ENCODE results near the gene LRP5.
"Not testable (repeated sequence)": the region's sequence is repeated elsewhere in the genome, so short reads cannot be mapped to it uniquely, and the experiment has no call there.

Gene LRP5

DNA sequence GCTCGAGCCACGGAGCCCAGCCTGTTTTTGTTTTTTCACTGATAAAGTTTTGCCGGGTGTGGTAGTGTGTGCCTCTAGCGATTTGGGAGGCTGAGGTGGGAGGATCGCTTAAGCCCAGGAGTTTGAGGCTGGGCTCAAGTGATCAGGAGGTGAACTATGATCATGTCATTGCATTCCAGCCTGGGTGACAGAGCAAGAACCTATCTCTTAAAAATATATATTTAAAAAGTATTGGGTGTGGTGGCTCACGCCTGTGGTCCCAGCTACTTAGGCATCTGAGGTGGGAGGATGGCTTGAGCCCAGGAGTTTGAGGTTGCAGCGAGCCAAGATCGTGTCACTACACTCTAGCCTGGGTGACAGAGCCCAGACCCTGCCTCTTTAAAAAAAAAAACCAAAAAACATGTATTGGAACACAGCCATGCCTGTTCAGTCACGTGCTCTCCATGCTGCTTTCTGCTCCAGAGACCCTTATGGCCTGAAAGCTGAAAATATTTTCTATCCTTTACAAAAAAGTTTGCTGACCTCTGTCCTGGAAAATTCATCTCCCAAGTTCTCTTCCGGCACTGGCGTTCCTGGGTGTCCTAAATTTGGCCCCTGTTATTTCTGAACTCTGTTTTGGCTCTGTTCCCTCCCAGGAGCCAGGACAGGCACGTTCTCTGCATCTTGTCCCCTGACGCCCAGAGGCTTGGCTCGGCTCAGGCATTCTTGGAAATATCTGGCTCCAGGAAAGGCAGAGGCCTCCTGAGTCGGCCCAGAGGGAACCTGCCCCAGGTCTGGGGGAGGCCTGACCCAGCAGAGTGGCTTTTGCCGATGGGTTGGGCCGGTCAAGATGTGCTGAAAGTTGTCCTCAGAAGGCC is 86.8 kb downstream of the LRP5 start:
- DNase-seq, result no peak

DNA sequence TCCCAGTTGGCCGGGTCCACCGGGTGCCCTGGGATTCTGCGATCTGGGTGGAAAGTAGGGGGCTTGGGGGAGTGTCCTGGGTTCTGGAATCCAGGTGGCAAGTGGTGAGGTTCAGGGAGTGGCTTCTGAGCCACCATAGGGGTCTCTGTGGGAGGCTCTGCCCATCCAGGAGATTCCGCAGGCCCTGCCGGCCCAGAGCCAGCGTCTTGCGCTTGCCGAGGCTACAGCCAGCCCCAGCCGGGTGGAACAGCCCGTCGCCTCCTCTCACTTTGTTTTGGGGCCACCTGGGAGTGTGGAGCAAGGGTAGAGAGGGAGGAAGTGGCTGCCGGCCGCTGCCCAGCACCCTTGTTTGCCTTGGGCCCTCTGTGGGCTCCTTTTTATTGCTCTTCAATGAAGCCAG is 87.5 kb downstream of the LRP5 start:
- DNase-seq, result no peak

DNA sequence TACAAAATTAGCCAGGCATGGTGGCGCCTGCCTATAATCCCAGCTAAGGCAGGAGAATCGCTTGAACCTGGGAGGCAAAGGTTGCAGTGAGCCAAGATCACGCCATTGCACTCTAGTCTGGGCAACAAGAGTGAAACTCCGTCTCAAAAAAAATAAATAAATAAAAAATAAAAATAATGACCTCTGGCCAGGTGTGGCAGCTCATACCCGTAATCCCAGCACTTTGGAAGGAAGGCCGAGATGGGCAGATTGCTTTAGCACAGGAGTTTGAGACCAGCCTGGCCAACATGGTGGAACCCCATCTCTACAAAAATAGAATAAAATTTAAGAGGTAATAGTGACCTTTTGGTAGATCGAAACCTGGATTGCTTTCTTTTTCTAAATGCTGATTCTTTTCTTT is 88.2 kb downstream of the LRP5 start:
- DNase-seq, result not testable (repeated sequence)

DNA sequence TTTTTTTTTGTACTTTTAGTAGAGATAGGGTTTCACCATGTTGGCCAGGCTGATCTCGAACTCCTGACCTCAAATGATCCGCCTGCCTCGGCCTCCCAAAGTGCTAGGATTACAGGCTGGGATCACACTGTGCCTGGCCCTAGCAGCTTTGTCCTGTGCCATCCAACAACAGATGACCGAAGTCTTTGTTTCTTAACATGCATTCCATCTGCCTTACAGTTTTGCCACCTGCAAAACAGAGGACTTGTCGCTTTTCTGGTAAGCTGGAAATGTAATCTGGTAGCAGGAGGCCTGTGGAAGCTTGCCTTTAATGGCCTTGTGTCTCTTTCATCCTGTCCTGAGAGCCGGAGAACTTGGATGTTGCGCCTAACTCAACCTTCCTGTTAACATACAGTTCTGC is 89.5 kb downstream of the LRP5 start:
- DNase-seq, result no peak

DNA sequence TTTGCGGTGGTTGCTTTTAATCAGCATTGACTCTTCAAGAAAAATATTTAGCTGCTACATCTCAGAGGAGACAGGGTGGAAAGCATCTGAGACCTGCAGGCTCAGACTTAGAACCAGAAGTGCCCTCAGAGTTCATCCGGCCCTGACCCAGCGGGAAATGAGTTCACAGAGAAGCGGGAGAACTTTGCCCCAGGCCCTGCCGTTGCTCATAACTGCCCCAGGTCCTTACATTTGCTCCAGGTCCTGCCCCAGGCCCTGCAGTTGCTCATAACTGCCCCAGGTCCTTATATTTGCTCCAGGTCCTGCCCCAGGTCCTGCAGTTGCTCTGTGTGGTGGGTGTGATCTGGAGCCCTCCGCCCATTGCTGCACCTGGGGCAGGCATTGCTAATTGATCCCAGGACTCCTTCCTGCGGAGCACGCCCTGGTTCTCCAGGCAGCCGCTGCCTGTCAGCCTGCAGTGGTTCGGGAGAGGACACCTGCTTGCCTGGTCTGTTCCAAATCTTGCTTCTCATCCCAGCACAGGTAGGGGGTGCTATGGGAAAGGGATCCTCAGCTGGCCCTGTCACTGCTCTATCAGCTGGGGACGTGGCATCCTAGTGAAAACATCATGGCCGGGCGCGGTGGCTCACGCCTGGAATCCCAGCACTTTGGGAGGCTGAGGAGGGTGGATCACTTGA is 90.1 kb downstream of the LRP5 start:
- DNase-seq, result no peak

DNA sequence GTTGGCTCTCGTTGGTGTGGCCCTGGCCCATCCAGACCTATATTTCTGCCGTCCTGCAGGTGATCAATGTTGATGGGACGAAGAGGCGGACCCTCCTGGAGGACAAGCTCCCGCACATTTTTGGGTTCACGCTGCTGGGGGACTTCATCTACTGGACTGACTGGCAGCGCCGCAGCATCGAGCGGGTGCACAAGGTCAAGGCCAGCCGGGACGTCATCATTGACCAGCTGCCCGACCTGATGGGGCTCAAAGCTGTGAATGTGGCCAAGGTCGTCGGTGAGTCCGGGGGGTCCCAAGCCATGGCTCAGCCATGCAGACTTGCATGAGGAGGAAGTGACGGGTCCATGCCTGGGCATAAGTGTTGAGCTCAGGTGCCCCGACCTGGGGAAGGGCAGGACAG is 91.0 kb downstream of the LRP5 start:
- no peak for DNase-seq

DNA sequence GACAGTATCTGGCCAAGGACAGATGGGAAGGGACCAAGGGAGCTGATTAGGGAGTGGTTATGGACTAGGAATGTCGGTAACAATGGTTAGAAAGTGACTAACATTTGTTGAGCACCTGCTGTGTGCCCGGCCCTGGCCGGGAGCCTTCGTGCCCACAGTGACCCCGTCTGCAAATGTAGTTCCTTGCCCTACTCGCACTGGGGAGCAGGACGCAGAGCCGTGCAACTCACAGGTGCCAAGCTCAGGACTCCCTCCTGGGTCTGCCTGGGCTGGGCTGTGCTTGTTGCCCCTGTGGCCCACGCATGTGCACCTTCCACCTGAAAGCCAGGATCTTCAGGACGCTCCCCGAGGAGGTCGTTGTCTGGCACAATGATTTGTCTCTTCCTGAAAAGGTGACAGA is 91.4 kb downstream of the LRP5 start:
- no peak for DNase-seq

DNA sequence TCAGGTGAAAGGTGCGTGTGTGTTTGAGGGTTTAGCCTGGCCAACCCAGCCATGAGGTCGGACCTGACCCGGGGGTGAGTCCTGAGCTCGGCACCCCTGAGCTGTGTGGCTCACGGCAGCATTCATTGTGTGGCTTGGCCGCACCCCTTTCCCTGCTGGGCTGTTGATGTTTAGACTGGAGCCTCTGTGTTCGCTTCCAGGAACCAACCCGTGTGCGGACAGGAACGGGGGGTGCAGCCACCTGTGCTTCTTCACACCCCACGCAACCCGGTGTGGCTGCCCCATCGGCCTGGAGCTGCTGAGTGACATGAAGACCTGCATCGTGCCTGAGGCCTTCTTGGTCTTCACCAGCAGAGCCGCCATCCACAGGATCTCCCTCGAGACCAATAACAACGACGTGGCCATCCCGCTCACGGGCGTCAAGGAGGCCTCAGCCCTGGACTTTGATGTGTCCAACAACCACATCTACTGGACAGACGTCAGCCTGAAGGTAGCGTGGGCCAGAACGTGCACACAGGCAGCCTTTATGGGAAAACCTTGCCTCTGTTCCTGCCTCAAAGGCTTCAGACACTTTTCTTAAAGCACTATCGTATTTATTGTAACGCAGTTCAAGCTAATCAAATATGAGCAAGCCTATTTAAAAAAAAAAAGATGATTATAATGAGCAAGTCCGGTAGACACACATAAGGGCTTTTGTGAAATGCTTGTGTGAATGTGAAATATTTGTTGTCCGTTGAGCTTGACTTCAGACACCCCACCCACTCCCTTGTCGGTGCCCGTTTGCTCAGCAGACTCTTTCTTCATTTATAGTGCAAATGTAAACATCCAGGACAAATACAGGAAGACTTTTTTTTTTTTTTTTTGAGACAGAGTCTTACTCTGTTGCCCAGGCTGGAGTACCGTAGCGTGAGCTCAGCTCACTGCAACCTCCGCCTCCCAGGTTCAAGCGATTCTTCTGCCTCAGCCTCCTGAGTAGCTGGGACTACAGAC is 94.2 kb downstream of the LRP5 start:
- DNase-seq, result no peak

DNA sequence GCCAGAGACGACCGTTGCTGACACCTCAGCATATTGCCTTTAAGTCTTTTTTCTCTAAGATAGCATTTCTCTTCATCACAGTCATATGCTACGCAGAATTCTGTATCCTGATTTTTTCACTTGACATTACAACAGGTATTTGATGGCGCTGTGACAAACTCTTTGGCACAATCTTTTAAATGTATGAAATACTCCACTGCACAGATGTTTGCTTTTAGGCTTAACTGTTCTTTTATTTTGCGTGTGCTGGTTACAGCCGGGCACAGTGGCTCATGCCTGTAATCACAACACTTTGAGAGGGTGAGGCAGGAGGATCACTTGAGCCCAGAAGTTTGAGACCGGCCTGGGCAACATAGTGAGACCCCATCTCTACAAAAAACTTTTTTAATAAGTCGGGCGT is 96.1 kb downstream of the LRP5 start:
- DNase-seq, result no peak

DNA sequence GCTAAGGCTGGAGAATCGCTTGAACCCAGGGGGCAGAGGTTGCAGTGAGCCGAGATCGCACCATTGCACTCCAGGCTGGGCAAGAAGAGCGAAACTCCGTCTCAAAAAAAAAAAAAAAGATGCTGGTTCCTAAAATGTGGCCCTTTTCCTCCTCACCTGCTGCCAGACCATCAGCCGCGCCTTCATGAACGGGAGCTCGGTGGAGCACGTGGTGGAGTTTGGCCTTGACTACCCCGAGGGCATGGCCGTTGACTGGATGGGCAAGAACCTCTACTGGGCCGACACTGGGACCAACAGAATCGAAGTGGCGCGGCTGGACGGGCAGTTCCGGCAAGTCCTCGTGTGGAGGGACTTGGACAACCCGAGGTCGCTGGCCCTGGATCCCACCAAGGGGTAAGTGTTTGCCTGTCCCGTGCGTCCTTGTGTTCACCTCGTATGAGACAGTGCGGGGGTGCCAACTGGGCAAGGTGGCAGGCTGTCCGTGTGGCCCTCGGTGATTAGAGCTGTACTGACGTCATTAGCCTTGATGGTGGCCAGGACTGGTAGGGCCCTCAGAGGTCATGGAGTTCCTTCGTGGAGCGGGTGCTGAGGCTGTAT is 97.5 kb downstream of the LRP5 start:
- no peak for DNase-seq

DNA sequence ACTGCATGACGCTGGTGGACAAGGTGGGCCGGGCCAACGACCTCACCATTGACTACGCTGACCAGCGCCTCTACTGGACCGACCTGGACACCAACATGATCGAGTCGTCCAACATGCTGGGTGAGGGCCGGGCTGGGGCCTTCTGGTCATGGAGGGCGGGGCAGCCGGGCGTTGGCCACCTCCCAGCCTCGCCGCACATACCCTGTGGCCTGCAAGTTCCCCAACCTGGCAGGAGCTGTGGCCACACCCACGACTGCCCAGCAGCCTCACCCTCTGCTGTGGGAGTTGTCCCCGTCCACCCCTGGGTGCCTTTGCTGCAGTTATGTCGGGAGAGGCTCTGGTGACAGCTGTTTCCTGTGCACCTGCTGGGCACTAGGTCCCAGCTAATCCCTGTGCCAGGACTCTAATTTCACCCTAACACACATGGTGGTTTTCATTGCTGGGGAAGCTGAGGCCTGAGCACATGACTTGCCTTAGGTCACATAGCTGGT is 99.2 kb downstream of the LRP5 start:
- DNase-seq, result no peak

DNA sequence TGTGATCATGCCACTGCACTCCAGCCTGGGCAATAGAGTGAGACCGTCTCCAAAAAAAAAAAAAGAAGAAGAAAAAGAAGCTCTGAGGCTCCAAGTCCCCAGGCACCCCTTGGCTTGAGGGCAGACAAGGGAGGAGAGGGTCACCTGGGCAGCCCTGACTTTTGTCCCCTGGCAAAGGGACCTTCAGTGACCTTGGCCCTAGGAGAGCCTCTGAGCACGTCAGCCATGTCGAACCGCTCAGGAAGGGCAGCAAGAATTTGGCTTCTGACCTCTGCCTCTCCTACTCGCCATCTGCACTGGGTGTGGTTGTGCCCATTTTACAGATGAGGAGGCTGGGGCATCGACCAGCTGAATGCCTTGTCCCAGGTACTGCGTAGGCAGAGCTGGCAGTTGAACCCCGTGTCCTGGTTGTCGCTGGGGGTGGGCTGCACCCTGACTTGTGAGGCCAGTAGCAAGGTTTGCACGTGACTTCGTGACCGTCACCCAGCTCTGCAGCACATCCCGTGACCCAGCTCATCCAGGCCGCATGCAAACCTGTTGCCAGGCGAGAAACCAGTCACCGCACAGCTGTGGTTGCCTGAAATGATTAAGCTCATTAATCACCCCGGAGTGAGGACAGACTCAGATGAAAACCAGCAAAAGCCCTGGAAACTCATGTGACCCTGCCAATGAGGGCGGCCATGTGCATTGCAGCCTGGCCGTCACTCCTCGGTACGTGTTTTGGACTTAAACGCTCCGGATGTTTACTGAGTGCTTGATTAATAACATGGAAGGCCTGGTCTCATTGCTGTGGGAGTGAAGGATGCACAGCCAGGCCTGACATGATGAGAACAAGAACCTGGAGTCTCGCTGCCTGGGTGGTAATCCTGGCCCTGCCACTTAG is 100.4 kb downstream of the LRP5 start:
- peak; percentile 5 for DNase-seq

DNA sequence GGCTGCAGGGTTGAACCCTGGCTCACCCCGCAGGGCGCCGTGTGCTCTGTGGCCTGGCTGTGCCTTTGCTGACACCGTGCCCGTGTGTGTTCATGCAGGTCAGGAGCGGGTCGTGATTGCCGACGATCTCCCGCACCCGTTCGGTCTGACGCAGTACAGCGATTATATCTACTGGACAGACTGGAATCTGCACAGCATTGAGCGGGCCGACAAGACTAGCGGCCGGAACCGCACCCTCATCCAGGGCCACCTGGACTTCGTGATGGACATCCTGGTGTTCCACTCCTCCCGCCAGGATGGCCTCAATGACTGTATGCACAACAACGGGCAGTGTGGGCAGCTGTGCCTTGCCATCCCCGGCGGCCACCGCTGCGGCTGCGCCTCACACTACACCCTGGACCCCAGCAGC is 101.2 kb downstream of the LRP5 start:
- DNase-seq, result no peak

DNA sequence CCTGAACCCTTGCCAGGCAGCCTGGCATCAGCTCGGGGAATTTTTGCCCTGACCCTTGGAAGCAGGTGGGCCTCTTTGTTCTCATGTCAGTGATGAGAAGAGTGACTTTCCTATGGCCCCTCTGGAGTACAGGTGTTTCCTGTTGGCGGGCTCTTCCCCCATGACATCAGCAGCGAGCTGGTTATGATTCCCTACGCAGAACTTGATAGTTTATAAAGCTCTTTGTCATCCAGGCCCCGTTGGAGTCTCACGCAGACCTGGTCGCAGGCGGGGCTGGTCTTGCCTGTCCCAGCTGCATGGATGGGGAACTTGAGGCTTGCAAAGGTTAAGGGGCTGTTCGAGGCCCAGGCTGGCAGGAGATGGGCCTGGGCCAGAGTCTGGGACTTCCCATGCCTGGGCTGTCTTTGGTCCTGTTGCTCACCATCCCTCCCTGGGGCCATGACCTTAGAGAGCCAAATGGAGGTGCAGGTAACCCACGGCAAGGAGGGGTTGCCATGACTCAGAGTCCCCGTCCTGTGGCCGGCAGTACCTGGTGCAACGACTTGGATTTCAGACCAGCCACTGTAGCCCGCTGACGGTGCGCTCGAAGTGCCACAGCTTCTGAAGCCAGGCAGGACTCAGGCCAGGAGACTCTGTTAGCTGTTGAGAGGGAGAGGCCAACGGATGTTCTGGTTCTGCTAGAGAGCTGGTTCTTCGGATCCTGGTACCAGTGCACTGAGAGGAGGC is 102.3 kb downstream of the LRP5 start:
- no peak for DNase-seq

DNA sequence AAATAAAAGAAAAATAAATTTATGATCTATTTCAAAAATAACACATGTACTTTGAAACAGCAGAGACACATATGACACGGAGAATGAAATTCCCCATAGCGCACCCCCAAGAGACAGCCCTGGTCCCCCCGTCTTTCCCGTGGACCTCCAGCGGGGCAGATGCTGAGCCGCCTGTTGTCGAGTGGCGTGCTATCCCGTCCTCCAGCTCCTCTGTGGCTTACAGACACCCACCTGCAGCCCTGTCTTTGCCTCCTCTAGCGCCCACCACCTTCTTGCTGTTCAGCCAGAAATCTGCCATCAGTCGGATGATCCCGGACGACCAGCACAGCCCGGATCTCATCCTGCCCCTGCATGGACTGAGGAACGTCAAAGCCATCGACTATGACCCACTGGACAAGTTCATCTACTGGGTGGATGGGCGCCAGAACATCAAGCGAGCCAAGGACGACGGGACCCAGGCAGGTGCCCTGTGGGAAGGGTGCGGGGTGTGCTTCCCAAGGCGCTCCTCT is 103.7 kb downstream of the LRP5 start:
- no peak for DNase-seq

DNA sequence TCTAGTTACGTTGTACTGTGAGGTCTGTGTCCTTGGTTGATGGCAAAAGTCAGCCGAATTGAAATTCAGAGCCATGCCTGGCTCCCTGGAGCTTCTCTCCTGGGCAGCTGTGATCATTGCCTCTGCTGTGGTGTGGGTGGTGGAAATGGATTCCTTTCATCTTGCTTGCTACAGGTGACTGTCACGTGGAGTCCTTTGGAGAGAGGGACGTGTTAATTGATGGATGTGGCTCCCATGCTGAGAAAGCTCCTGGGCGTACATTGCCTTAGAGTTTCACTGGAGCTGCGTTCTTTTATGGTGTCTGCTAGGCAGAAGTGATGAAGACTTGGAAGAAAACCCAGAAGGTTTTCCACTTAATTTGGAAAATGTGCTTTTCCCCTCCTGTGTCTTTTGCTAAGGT is 106.3 kb downstream of the LRP5 start:
- no peak for DNase-seq

DNA sequence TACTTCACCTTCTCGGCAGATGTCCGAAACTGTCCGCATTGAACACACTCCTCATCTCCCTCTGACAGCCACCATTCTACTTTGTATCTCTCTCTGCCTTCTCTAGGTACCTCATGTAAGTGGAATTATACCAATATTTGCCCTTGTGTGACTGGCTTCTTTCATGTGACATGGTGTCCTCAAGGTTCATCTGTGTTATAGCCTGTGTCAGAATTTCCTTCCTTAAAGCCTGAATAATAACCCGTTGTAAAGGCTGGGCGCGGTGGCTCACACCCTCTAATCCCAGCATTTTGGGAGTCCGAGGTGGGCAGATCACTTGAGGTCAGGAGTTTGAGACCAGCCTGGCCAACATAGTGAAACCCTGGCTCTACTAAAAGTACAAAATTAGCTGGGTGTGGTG is 107.8 kb downstream of the LRP5 start:
- DNase-seq, result no peak

DNA sequence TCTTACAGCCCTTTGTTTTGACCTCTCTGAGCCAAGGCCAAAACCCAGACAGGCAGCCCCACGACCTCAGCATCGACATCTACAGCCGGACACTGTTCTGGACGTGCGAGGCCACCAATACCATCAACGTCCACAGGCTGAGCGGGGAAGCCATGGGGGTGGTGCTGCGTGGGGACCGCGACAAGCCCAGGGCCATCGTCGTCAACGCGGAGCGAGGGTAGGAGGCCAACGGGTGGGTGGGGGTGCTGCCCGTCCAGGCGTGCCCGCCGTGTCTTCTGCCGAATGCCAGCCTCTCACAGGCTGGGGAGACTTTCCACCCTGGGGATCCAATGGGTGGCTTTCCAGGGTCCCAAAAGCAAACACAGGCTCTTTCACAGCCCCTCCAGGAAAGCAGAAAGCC is 111.1 kb downstream of the LRP5 start:
- DNase-seq, result no peak

DNA sequence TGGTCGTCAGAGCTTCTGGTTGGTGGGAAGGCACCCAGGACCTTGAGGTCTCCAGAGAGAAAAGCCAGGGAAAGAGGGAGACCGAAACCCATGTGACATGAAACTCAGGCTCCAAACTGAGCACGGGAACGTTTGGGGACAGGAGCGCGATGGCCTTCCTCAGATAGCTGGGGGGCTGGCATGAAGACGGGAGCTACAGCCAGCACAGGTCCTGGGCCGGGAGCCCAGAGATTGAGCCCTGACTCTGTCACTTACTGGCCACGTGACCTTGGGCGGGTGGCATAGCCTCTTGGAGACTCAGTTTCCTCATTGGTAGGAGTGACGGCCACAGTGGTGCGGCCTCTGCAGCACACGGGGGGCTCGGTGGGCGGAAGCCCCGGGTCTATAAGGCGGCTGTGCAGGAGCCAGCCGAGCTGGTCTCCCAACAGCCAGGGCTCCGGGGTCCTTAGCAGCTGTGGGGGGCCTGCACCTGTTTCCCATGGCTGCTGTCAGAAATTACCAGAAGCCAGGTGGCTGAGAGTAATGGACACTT is 111.8 kb downstream of the LRP5 start:
- DNase-seq, result no peak

Measured in stimulated activated CD4-positive, alpha-beta T cell treated with anti-CD3 and anti-CD28 coated beads, Interleukin-4, amount 100 ng/mL, for 1 hour (primary cell).